HTR-8/SVneo (cell line): ENCODE results near the gene CAB39.
A peak's percentile ranks its signal among the peaks of the same experiment; 100 is the strongest.

Experiments
- DNase-seq: peaks from one replicate; pipeline ENCODE4 v3.0.0; 2011; ENCODE audit warnings: low spot score, mixed read lengths; ENCODE audit not compliant: insufficient read length
- FAIRE-seq: peaks from 2 replicates; lab custom pipeline; 2011; peaks lifted over from hg19 to GRCh38; lab: Jason Lieb, UNC

The CAB39 gene

DNA sequence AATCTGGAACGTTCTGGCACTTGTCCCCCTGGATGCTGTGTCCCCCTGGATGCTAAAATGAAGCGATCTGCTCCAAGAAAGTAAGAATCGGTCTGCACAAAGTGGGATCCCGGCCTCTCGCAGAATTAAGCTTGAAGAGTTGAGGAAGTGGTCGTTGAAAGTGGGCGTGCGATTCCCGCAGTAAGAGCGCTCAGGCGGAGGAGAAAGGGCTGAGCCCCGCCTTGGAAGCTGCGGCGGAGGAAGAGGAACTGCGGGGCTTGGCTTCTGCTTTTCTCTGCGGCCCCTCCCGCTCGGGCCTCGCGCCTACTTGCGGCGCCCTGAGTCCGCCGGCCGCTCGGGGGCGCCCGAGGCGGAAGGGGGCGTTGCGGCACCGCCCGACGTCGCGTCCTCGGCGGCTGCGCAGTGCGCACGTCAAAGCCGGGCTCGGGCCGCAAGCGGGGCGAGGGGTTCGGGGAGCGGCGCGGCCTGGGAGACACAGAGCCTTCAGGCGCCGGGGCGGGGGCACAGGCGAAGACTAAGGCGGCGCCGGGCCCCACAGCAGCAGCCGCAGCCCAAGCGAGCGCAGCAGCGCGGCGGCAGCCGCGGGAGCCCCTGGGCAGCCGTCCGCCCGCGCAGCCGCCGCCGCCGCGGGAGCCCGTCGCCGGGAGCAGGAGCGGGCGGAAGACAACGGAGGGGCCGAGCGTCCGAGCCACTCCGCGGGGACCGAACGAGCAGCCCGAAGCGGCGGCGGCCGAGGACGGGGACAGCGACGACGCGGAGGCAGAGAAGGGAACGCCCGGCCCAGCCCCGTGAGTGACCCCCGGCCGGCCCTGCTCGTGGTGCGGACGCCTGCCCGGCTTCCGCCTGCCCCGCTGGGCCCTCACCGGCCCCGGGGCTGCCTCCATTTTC, at the start of gene CAB39:
TSS of gene CAB39 (plus strand) at position 400 of the 888 bp plus-strand sequence. CDS start 47,160 bp downstream, outside the sequence.
- DNase-seq (peak; percentile 85), FAIRE-seq (peak; percentile 86)

DNA sequence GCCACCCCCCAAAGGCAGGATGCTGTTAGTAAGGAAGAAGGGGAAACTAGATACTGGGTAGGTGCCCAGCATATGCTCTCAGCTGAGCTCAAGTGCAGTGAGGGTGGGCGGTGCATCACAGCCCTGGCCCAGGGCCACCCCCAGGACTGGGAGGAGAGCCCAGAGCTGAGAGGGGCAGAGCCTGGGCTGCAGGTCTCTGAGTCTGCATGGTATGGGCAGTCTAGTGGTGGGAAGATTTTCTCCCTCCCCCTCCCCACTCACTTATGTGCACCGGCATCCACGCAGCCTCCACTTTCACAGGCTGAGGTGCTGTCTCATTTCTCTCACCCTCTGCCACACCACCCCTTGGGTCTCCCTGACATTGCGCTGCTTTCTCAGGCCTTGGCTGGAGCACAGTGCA, 48.5 kb upstream of the CAB39 start:
- no peak for FAIRE-seq
- no peak for DNase-seq

DNA sequence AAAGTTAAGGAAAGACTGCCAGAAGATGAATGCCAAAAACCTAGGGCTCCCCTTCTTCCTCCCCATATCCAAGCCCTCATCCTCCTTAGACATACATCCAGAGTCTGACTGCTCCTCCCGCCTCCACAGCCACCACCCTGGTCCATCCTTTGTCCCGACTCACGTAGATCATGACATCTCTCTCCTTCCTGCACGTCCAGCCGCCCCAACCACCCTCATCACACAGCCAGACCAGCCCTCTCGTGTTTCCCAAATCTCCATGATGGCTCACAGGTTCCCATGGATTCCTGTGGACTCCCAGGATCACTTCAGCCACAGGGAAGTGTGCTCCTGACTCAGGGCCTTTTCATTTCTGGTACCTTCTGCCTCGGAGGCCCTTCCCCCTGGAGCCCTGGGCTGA, 47.8 kb upstream of the CAB39 start:
- FAIRE-seq (no peak), DNase-seq (no peak)

DNA sequence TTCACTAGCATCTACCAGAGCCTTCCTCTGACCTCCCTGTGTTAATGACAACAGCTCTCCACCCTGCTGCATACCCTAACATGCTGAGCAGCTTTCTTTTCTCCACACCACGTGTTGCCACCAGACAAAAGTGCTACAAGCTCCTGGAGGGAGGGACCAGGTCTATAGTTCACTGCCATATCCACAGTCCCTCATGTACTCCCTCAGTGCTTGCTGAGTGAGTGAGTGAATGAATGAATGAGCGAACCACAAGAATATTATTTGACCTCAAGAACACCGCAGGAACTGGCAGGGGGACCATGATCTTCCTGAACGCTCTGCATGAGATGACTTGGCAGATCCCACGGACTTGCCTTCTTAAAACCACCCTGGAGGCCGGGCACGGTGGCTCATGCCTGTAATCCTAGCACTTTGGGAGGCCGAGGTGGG, 47.4 kb upstream of the CAB39 start:
- FAIRE-seq (no peak), DNase-seq (no peak)

DNA sequence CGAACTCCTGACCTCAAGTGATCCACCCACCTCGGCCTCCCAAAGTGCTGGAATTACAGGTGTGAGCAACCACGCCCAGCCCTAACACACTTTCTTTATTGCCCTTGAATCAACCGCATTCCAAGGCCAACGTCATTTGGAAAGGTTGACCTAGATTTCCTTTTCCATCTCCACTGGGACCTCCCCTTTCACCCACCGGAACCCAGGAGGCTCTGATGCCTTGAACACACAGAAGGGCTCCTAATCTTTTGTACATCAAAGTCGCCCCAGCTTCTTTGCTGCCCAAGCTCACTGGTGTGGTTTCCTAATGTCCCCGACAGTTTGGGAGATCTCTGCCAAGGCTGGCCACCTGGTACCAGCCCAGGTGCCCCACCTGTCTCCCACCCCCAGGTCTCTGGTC, 46.2 kb upstream of the CAB39 start:
- DNase-seq, result no peak
- no peak for FAIRE-seq

DNA sequence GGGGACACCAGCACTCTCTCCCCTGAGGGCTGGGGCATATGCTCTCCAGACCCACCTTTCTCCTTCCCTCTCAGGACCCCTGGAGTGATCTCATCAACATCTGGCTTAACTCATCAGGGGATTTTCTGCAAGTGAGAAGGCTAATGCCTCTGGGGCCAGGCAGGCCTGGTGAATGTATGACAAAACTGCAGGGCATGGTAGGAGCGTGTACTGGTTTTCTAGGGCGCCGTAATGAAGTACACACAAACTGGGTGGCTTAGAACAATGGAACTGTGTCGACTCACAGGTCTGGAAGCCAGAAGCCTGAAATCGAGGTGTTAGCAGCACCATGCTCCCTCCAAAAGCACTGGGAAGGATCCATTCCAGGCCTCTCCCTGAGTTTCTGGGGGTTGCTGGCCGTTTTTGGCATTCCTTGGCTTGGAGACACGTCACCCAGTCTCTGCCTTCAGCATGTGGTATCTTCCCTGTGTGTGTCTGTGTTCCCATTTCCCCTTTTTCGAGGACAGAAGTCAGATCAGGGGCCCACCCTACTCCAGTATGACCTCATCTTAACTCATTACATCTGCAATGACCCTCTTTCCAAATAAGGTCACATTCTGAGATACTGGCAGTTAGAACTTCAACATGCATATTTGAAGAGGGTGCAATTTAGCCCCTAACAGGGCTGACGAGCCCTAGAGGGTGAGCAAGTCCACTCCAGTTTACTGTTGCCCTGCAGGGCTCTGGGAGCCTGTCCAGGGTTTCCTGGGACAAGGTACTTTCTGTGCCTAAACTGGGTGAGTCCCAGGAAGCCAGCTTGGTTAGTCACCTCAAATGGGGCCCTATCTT, 45.5 kb upstream of the CAB39 start:
- DNase-seq (no peak), FAIRE-seq (no peak)

DNA sequence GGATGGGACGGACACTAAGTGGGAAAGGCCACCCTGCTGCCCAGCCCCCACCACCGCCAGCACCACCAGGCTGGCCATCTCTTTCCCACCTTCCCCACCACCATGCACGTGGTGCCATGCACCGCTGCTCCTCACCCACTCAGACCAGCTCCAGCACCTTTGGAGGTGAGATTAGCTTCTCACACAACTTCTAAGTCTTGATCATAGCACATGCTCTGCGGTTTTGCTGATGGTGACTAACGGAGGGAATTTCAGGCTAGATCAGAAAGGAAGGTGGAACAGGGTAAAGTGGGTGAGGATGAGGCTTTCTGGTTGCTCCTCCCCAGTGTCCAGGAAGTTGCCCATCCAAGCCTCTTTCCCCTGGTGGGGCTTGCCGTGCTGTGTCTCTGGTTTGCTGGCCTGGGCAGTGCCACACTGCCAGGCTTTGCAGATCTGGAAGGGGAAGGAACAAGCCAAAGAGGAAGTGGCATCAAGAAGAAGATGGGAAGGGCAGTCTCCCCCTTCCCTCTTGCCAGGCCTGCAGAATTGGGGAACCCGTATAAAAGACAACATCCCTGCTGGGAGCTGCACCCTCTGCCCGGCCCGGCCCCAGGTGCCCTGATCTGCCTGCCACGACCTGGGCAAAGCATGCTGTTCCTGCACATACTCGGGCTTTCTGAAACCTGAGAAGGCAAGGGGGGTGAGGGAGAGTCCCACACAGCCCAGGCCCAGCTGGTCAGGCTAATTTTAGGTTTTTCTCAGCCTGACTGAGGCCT, 44.3 kb upstream of the CAB39 start:
- DNase-seq (no peak), FAIRE-seq (peak; percentile 20)

DNA sequence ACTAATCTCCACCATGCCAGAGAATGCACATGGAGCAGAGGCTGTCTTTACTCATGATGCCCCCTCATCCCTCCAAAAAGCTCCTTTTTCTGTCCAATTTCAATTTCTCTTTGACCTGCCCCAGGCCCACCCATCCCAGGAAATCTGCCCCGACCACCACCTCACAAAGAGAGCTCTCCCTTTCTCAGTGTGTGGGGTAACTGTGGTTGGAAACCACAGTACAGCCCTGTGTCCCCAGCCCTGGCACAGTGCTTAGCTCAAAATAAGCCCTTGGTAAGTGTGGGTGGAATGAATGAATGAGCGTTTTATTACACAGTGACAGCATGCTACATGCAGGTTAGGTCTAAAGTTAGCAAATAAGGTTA, 43.7 kb upstream of the CAB39 start:
- DNase-seq, result no peak
- FAIRE-seq, result no peak

DNA sequence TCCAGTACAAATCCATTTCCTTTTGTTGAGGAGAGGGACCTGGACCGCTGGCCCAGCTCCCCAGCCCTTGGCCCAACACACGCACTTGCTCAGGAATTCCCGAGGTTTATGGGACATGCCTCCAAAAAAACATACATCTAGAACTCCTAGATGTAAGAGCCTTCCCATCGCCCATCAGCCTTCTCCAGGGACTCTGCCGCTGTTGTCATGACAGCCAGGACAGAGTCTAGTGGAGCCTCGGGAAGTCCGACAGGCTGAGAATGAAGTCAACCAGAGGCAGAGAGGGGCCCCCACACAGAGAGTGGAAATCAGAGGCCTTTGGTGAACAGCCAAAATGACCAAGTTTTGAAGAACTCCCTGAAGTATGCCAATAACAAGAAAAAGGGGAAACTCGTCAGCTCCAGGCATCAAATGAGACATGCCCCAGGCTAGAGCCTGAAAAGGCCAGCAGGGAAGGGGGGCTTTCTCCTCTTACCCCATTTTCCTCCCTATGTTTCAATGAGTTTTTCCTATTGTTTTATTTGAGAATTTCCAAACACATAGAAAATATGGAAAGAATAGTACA, 43.2 kb upstream of the CAB39 start:
- no peak for DNase-seq

DNA sequence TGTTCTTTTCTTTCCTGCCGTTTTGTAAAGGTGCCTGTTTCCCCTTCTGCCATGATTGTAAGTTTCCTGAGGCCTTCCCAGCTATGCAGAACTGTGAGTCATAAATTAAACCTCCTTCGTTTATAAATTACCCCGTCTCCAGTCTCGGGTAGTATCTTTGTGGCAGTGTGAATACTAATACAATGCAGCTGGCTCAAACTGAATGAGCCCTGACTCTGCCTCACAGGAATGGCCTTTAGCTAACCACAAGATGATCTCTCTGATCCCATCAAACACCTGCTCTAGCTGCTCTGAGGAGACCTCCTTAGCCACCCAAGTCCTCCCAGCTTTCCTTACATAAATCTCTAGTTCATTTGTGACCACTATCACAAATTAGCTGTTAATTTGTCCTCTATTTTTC, 41.5 kb upstream of the CAB39 start:
- DNase-seq, result no peak
- FAIRE-seq, result no peak

More for the DNA sequence above, 43.2 kb upstream of the CAB39 start:
- FAIRE-seq, result no peak

DNA sequence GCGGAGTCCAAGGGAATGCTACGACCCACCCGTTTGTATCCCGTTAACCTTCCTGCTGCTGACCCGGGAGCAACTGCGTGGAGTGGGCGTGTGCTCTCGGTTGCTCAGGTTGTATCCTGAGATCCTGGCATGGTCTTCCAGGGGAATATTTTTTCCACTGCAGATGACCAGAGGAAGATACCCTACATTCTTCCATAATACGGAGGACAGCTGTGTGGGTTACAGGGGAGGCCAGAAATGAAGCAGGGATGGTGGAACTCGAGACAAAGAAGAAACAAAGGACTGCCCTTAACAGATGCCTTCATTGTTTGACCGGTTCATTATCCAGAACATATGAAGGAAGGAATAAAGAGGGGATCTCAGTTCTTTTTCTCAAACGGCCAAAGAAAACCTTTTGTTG, 39.8 kb upstream of the CAB39 start:
- FAIRE-seq, result no peak
- no peak for DNase-seq

DNA sequence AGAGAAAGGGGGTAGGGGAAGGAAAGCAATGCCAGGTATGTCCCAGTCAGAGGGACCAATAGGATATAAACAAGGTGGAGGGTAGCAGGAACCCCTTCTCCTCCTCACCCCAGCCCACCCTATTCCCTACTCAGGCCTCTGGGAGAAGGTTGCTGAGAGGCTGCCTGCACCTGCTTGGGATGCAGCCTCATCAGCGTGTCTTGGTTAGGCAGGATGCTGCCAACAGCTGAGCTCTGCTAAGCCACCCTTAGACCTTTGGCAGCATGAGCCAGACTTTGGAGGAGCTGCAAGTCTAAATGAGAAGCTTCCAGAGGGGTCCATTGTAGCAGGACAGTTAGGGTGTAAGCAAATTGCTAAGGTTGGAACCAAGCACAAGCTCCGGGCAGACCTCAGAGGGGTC, 38.2 kb upstream of the CAB39 start:
- FAIRE-seq (no peak), DNase-seq (no peak)

DNA sequence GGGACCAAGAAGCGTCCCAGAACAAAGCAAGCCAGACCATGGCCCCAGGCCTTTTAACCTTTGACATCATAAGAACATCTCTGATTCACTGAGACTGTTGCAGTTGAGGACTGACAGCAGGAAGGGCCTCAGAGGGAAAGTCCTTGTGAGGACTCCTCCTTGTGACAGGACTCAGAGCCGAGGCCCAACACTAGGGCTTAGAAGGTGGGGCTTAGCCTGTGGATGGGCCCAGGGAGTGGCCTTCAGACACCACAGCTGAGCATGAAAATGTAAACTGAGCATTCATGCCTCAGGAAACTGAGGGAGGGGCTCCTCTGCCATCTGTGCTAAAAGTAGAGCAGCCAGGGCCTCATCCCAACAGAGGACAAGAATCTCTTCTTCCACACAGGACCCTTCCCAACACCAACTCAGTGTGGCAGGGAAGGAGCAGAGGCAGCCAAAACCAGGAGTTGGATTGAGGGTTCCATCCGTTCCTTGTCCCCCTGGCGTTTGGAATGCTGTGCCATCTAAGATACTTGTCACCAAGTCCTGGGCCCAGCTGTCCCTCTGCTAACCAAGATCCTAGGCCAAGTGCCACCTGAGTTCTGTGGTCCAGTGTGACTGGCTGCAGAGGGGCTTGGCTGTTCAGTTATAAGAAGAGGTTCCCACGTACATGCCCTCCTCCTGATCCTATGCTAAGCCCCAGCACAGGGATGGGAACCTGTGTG, 37.5 kb upstream of the CAB39 start:
- no peak for DNase-seq
- FAIRE-seq, result no peak

DNA sequence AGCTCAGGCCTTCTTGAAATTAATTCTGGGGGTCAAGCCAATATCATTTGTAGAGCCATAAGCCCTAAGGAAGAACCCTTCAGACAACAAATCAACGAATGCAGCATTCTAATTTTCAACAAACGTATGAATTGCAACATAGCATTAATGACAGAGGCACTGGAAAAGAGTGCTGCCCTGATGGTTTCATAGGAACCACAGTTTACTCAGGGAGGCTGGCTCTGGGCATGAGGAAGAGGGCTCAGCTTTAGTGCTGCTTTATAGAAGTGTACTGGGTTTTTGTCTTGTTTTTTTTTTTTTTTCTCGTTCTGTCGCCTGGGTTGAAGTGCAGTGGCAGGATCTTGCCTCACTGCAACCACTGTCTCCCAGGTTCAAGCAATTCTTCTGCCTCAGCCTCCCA, 36.1 kb upstream of the CAB39 start:
- no peak for FAIRE-seq

DNA sequence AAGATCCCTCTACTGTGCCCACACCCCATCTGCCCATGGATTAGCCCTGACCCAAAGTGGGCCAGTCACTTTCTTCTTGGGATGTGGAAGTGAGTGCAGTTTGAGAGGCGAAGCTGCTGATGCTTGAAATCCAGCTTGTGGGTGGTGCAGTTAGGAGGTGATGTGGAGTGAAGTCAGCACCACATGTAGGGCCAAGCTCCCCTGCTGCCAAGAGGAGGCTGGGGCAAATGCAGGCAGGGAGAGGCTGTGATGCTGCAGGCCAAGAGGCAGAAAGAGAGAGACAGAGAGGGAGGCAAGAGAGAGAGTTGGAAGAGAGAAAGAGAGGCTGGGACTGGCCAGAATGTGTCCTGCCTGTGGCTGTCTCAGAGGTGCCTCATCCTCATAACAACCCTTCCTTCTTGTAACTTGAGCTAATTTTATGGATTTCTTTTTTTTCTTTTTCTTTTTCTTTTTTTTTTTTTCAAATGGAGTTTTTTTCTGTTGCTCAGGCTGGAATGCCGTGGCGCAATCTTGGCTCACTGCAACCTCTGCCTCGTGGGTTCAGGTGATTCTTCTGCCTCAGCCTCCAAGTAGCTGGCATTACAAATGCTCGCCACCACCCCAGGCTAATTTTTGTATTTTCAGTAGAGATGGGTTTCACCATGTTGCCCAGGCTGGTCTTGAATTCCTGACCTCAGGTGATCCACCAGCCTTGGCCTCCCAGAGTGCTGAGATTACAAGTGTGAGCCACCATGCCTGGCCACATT, 35.3 kb upstream of the CAB39 start:
- FAIRE-seq, result no peak

More for the DNA sequence above, 36.1 kb upstream of the CAB39 start:
- no peak for DNase-seq

DNA sequence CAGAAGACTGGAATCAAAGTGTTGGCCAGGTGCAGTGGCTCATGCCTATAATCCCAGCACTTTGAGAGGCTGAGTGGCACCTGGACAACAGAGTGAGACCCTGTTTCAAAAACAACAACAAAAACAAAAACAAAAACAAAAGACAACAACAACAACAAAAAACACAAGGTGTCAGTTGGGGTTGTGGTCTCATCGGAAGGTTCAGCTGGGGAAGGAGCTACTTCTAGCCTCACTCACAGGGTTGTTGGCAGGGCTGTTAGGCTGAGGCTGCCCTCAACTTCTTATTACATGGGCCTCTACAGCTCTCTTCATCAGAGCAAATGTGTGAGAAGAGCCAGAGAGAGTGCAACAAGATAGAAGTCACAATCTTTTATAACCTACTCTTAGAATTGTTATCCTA, 34.6 kb upstream of the CAB39 start:
- FAIRE-seq, result no peak

More for the DNA sequence above, 35.3 kb upstream of the CAB39 start:
- no peak for DNase-seq

DNA sequence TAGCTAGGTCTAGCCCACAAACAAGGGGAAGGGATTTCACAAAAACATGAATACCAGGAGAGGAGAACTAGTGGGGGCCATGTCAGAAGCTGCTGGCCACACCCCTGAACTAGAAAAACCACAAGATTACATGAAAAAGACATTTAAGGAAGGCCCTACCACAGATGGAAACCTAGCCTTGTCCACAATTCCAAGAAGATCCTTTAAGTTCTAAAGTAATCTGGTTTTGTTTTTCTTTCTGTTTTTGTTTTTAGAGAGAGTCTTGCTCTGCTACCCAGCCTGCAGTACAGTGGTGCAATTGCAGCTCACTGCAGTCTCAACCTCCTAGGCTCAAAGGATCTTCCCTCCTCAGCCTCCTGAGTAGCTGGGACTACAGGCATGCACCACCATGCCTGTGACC, 34.2 kb upstream of the CAB39 start:
- DNase-seq (no peak), FAIRE-seq (no peak)

More for the DNA sequence above, 34.6 kb upstream of the CAB39 start:
- no peak for DNase-seq

DNA sequence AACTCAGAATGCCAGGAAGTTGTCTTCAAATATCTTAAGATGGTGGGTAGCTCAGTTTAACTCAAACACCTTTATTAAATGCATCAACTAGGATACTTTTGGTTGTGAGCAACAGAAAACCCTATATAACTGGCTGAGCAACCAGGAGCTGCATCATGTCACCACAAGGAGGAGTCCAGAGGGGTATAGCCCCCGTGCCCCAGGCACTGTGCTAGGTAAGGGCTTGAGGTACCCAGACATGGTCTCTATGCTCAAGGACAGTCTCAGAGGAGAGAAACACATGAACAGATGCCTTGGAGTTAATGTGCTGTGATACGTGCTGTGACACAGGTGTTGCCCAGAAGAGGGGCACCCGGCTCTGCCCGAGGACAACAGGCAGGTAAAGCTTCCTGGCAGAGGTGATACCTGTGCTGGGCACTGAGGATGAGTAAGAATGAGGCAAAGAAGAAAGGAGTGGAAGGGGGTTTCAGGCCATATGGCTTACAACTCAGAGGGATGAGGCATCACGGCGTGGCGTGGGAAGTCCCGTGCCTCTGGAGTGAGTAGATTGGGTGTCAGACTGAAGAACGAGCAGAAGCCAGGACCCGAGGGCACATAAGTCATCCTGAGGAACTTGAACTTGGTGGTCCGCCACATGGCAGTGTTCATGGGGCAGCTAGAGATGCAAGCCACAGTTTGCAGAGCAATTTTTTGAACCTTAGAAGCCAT, 32.0 kb upstream of the CAB39 start:
- DNase-seq, result no peak
- FAIRE-seq, result peak; percentile 38
